Naive thymus-derived CD8-positive, alpha-beta T cell (primary cell): ENCODE results near the gene TRMT112. TPM values are rescaled to one million over a fixed set of nuclear protein-coding genes. Genes with fewer than 3 reads are reported as not detected.
"Not testable (repeated sequence)": the region's sequence is repeated elsewhere in the genome, so short reads cannot be mapped to it uniquely, and the experiment has no call there.

ENCODE experiments used
- ATAC-seq, 2 donors: fragments of 150-1000 bp; cut with Tn5 transposase in 1 of 2; sonication (Bioruptor Pico), chemical (Tn5 transposase) in 1 of 2; 1 replicate in 1 of 2; 2 replicates in 1 of 2; pipeline ENCODE4 v1.10.0; 2021; ENCODE audit warnings: mild to moderate bottlenecking in 2 of 2, moderate library complexity in 2 of 2
- POLR2A ChIA-PET: fragments of 350-600 bp; sonication (Branson Sonifier 250); formaldehyde crosslinking; loops from one replicate; lab custom pipeline; 2021; ENCODE audit warnings: antibody characterized with exemption; lab: Charles Lee
- DNase-seq, 10 donors: peaks; one replicate each; pipeline versions ENCODE4 v3.0.0 to v3.0.0-alpha.2; 2020 to 2022
- H3K27ac Mint-ChIP-seq, 10 donors: one replicate each; pipeline ENCODE4 v1.8.0; 2020 to 2022; ENCODE audit warnings: mild to moderate bottlenecking in 10 of 10, mixed read lengths in 10 of 10, moderate library complexity in 4 of 10, inconsistent platforms in 1 of 10
- H3K27me3 Mint-ChIP-seq, 5 donors: one replicate each; pipeline ENCODE4 v1.8.0; 2021 to 2022; ENCODE audit warnings: mixed read lengths in 5 of 5
- H3K36me3 Mint-ChIP-seq, 3 donors: one replicate each; pipeline ENCODE4 v1.8.0; 2020 to 2022; ENCODE audit warnings: mixed read lengths in 3 of 3, mild to moderate bottlenecking in 2 of 3, inconsistent platforms in 1 of 3
- H3K4me1 Mint-ChIP-seq, 4 donors: one replicate each; pipeline ENCODE4 v1.8.0; 2021 to 2022; ENCODE audit warnings: mixed read lengths in 4 of 4
- H3K4me3 Mint-ChIP-seq, 10 donors: one replicate each; pipeline ENCODE4 v1.8.0; 2020 to 2022; ENCODE audit warnings: mild to moderate bottlenecking in 10 of 10, mixed read lengths in 10 of 10, moderate library complexity in 6 of 10, inconsistent platforms in 1 of 10
- H3K9me3 Mint-ChIP-seq, 9 donors: one replicate each; pipeline ENCODE4 v1.8.0; 2020 to 2022; ENCODE audit warnings: mixed read lengths in 9 of 9, mild to moderate bottlenecking in 3 of 9, inconsistent platforms in 1 of 9, moderate library complexity in 1 of 9
- polyA plus RNA-seq, 3 donors: library from polyadenylated mRNA; unstranded; fragments of 300-500 nt; fragmentation: Illumina TruSeq; gene quantifications; one replicate each; pipeline ENCODE4 v1.2.3, GENCODE V29; 2021
- total RNA-seq, 8 experiments: library from RNA in 2 of 8; stranded (reverse) in 2 of 8; gene quantifications; one replicate each; pipeline ENCODE4 v1.2.3 and lab custom pipeline; 2021 to 2026

Gene TRMT112
- total and polyA plus RNA-seq, 5 experiments from 2014 or later, result 159 to 524 (median 509) TPM

DNA sequence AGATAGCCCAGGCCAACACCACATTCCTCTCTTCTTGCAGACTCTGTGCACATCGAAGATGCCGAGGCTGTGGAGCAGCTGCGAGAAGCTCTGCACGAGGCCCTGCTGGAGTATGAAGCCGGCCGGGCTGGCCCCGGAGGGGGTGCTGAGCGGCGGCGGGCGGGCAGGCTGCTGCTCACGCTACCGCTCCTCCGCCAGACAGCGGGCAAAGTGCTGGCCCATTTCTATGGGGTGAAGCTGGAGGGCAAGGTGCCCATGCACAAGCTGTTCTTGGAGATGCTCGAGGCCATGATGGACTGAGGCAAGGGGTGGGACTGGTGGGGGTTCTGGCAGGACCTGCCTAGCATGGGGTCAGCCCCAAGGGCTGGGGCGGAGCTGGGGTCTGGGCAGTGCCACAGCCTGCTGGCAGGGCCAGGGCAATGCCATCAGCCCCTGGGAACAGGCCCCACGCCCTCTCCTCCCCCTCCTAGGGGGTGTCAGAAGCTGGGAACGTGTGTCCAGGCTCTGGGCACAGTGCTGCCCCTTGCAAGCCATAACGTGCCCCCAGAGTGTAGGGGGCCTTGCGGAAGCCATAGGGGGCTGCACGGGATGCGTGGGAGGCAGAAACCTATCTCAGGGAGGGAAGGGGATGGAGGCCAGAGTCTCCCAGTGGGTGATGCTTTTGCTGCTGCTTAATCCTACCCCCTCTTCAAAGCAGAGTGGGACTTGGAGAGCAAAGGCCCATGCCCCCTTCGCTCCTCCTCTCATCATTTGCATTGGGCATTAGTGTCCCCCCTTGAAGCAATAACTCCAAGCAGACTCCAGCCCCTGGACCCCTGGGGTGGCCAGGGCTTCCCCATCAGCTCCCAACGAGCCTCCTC, 1.5 kb downstream of the TRMT112 start:
- H3K9me3 Mint-ChIP-seq, result not testable (repeated sequence)
- Mint-ChIP-seq H3K27ac (peak overlapping the region in 9 of 10 donors; percentile 97 to 100 (median 99)), H3K36me3 (peaks cover 0 to 27% (median 3%) of the 10 kb centered on the region in 3 donors)

DNA sequence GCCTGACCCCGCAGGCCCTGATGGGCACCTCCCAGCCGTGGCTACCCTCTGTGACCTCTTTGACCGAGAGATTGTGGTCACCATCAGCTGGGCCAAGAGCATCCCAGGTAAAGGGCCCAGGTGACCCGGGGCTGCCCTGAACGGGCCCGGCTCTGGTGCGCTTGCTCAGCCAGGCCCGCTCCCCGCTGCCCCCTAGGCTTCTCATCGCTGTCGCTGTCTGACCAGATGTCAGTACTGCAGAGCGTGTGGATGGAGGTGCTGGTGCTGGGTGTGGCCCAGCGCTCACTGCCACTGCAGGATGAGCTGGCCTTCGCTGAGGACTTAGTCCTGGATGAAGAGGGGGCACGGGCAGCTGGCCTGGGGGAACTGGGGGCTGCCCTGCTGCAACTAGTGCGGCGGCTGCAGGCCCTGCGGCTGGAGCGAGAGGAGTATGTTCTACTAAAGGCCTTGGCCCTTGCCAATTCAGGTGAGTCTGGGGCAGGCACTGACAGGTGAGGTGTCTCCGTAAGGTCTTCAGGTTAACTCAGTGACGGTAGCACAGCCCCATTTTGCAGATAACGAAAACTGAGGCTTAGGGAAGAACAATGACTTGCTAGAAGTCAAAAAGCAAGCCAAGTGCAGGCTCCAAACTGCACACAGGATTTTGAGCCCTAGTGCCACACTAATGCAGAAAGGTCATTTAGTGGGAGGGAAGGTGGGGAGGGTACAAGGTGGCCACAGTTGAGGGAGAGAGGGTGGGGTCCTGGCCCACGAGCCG, 2.4 kb downstream of the TRMT112 start:
- peak overlapping the region in 5 of 10 donors; percentile 36 to 82 (median 67) for H3K27ac Mint-ChIP-seq
- no peaks in the 10 kb centered on the region for H3K27me3 Mint-ChIP-seq
- peaks cover 23 to 53% (median 44%) of the 10 kb centered on the region in 4 donors for H3K4me1 Mint-ChIP-seq
- POLR2A ChIA-PET, result interaction anchor here (3.7 kb wide), 1 partner anchor 44 kb away, joined by 53 read pairs; no protein-coding TSS in a partner anchor
- ATAC-seq (no peak), DNase-seq (no peak)
- H3K4me3 Mint-ChIP-seq, result peak overlapping the region in 5 of 10 donors; percentile 6 to 67 (median 57)
- H3K9me3 Mint-ChIP-seq, result no peaks in the 10 kb centered on the region
- H3K36me3 Mint-ChIP-seq, result peaks cover 0 to 20% (median 0%) of the 10 kb centered on the region in 3 donors

More for the DNA sequence above, 1.5 kb downstream of the TRMT112 start:
- DNase-seq, ATAC-seq, H3K27me3 Mint-ChIP-seq: not testable (repeated sequence)
- Mint-ChIP-seq H3K4me1 (peaks cover 26 to 55% (median 49%) of the 10 kb centered on the region in 4 donors), H3K4me3 (peak overlapping the region; percentile 90 to 97 (median 94))
- POLR2A ChIA-PET, result interaction anchor here (1.4 to 3.8 kb wide), 9 partner anchors 10 to 1669 kb away, joined by 3 to 73 read pairs (median 24); partner anchors contain the start of genes CCDC88B, ESRRA, FKBP2 and GANAB

DNA sequence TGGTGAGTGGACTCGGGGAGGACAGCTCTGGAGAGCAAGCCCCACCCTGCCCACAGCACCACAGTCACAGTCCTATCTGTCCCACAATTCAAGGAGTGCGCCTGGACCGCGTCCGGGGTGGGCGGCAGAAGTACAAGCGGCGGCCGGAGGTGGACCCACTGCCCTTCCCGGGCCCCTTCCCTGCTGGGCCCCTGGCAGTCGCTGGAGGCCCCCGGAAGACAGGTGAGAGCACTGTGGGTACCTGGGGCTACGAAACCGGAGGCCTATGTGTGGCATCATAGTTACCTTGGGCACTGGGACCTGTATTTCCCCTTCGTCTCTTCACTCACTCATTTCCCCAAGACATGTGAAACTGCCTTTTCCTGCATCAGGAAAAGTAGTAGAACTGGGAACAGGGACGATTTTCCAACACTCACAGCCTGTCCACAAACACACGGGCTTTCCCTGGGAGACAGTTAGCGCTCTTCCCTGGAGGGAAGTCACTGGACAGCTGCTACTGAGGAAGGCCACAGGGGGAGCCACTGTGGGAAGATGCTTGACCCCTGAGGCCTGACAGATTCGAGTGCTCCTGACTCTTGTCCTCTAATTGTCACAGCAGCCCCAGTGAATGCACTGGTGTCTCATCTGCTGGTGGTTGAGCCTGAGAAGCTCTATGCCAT, 3.1 kb downstream of the TRMT112 start:
- Mint-ChIP-seq H3K9me3 (no peaks in the 10 kb centered on the region), H3K27ac (no peak overlapping the region), H3K27me3 (no peaks in the 10 kb centered on the region), H3K36me3 (peaks cover 0 to 18% (median 0%) of the 10 kb centered on the region in 3 donors), H3K4me3 (no peak overlapping the region), H3K4me1 (peaks cover 22 to 47% (median 39%) of the 10 kb centered on the region in 4 donors)
- no peak for ATAC-seq
- DNase-seq, result no peak
- POLR2A ChIA-PET, result no interaction called here

DNA sequence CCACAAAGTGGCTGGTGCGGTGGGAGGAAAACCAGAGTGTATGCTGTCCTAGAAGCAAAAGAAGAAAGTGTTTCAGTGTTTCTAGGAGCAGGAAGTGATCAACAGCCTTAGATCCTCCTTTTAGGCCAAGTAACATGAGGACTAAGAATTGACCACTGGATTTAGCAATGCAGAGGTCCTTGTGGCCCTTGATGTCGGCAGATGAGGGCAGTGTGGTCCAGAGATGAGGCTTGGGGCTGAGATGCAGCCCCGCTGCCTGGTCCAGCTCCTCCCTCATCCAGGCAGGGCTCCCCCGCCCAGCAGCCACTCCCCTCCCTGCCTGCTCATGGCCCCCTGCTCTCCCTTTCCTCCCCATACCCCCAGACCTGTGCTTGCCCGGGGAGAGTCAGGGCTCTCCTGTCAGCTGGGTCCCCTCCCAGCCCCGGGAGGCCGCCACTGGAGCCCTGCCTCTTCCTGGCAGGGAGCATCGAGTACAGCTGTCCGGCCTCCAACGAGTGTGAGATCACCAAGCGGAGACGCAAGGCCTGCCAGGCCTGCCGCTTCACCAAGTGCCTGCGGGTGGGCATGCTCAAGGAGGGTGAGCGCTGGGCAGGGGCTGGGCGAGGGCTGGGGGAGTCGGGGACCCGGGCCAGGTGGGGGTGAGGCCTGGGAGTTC, 3.7 kb downstream of the TRMT112 start:
- POLR2A ChIA-PET, result no interaction called here
- Mint-ChIP-seq H3K36me3 (peaks cover 0 to 21% (median 0%) of the 10 kb centered on the region in 3 donors), H3K4me3 (no peak overlapping the region), H3K4me1 (peaks cover 18 to 42% (median 33%) of the 10 kb centered on the region in 4 donors), H3K9me3 (no peaks in the 10 kb centered on the region), H3K27ac (peak overlapping the region in 5 of 10 donors; percentile 20 to 88 (median 82)), H3K27me3 (no peaks in the 10 kb centered on the region)
- ATAC-seq, result no peak
- no peak for DNase-seq

DNA sequence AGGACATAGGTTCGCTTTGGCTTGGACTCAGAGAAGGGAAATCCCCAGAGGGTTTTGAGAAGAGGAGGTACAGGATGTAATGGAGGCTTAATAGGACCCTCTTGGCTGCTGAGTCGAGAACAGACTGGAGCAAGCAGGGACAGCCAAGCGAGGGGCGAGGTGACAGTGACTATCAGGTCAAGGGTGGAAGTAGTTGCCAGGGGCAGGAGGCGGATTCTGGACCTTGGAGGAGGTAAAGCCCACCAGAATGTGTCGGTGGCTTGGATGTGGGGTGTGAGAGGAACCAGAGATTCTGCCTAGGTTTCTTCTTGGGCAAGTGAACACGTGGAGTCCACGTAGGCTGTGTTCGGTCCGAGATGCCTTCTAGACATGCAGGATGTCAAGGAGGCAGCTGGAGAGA, 4.4 kb downstream of the TRMT112 start:
- POLR2A ChIA-PET, result no interaction called here
- Mint-ChIP-seq H3K4me1 (peaks cover 16 to 39% (median 30%) of the 10 kb centered on the region in 4 donors), H3K27ac (peak overlapping the region in 8 of 10 donors; percentile 51 to 88 (median 81)), H3K27me3 (no peaks in the 10 kb centered on the region), H3K4me3 (peak overlapping the region in 2 of 10 donors; percentile 14 to 34), H3K9me3 (no peaks in the 10 kb centered on the region), H3K36me3 (peaks cover 0 to 21% (median 0%) of the 10 kb centered on the region in 3 donors)
- DNase-seq, result no peak
- no peak for ATAC-seq

DNA sequence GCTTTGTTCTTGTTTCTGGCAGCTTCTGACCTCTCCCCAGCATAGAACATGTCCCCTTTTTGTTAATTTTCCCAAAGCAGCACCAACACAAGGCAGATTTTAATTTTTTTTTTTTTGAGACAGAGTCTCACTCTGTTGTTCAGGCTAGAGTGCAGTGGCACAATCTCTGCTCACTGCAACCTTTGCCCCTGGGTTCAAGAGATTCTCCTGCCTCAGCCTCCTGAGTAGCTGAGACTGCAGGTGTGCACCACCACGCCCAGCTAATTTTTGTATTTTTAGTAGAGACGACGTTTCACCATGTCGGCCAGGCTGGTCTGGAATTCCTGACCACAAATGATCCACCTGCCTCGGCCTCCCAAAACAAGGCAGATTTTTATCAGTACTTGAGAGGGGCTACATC, 9.6 kb downstream of the TRMT112 start:
- POLR2A ChIA-PET, result interaction anchor here (0.7 to 7.5 kb wide), 4 partner anchors 9 to 121 kb away, joined by 4 to 113 read pairs (median 33); partner anchors contain the start of genes FERMT3, PRDX5 and TRMT112
- not testable (repeated sequence) for DNase-seq

DNA sequence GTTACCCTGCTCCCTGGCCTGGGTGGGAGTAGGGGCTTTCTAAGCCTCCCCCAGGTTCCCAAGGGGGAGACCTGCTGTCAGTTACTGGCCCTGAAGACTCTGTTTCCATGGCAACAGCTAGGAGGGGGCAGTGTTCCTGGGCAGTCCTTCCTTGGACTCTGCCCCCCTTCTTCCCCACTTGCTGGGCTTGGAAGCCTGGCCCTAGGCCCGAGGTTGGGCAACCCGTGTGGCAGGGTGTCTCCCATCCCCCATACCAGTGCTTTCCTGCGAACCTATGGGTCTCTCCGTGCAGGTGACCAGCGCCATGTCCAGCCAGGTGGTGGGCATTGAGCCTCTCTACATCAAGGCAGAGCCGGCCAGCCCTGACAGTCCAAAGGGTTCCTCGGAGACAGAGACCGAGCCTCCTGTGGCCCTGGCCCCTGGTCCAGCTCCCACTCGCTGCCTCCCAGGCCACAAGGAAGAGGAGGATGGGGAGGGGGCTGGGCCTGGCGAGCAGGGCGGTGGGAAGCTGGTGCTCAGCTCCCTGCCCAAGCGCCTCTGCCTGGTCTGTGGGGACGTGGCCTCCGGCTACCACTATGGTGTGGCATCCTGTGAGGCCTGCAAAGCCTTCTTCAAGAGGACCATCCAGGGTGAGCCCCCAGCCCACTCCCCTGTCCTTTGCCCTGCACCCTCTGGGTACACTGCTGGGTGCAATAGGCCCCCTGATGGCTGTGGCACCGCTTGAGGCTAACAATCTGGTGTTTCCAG, 10.3 kb downstream of the TRMT112 start:
- H3K9me3 Mint-ChIP-seq, result no peaks in the 10 kb centered on the region
- H3K4me1 Mint-ChIP-seq, result peaks cover 19 to 37% (median 34%) of the 10 kb centered on the region in 4 donors
- DNase-seq (no peak), ATAC-seq (no peak)
- H3K27ac Mint-ChIP-seq, result peak overlapping the region in 8 of 10 donors; percentile 27 to 97 (median 85)
- POLR2A ChIA-PET, result interaction anchor here (1.3 to 7.5 kb wide), 4 partner anchors 10 to 101 kb away, joined by 3 to 113 read pairs (median 34); partner anchors contain the start of genes FERMT3, PRDX5 and TRMT112
- peaks cover 0 to 15% (median 0%) of the 10 kb centered on the region in 3 donors for H3K36me3 Mint-ChIP-seq
- peaks cover 0 to 2% (median under 1%) of the 10 kb centered on the region in 5 donors for H3K27me3 Mint-ChIP-seq
- H3K4me3 Mint-ChIP-seq, result peak overlapping the region; percentile 88 to 99 (median 96)

More for the DNA sequence above, 9.6 kb downstream of the TRMT112 start:
- not testable (repeated sequence) for H3K27me3 Mint-ChIP-seq, ATAC-seq, H3K9me3 Mint-ChIP-seq
- Mint-ChIP-seq H3K4me1 (peaks cover 22 to 43% (median 40%) of the 10 kb centered on the region in 4 donors), H3K27ac (peak overlapping the region in 8 of 10 donors; percentile 12 to 79 (median 44)), H3K36me3 (peaks cover 0 to 19% (median 0%) of the 10 kb centered on the region in 3 donors), H3K4me3 (peak overlapping the region in 8 of 10 donors; percentile 26 to 97 (median 52))

DNA sequence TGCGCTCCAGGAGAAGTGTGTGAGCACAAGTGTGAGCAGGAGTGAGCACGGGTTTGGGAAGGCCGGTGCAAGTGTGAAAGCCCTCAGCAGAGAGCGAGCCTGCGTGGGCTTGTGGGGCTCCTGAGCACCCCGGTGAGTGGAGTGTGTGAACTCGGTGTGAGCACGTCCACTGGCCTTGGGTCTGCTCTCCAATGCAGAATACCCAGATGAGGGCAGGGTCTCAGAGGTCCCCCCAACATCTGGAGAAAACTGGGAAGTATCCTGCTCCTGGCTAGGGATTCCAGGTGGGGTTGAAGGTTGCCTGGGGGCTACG, 10.8 kb downstream of the TRMT112 start:
- peaks cover 0 to 15% (median 0%) of the 10 kb centered on the region in 3 donors for H3K36me3 Mint-ChIP-seq
- peaks cover 0 to 5% (median 4%) of the 10 kb centered on the region in 5 donors for H3K27me3 Mint-ChIP-seq
- H3K27ac Mint-ChIP-seq, result peak overlapping the region; percentile 86 to 97 (median 94)
- DNase-seq (no peak), ATAC-seq (no peak)
- H3K4me3 Mint-ChIP-seq, result peak overlapping the region; percentile 88 to 99 (median 96)
- H3K9me3 Mint-ChIP-seq, result no peaks in the 10 kb centered on the region
- POLR2A ChIA-PET, result interaction anchor here (1.3 to 7.5 kb wide), 4 partner anchors 11 to 100 kb away, joined by 3 to 113 read pairs (median 34); partner anchors contain the start of genes FERMT3, PRDX5 and TRMT112
- H3K4me1 Mint-ChIP-seq, result peaks cover 19 to 41% (median 35%) of the 10 kb centered on the region in 4 donors

DNA sequence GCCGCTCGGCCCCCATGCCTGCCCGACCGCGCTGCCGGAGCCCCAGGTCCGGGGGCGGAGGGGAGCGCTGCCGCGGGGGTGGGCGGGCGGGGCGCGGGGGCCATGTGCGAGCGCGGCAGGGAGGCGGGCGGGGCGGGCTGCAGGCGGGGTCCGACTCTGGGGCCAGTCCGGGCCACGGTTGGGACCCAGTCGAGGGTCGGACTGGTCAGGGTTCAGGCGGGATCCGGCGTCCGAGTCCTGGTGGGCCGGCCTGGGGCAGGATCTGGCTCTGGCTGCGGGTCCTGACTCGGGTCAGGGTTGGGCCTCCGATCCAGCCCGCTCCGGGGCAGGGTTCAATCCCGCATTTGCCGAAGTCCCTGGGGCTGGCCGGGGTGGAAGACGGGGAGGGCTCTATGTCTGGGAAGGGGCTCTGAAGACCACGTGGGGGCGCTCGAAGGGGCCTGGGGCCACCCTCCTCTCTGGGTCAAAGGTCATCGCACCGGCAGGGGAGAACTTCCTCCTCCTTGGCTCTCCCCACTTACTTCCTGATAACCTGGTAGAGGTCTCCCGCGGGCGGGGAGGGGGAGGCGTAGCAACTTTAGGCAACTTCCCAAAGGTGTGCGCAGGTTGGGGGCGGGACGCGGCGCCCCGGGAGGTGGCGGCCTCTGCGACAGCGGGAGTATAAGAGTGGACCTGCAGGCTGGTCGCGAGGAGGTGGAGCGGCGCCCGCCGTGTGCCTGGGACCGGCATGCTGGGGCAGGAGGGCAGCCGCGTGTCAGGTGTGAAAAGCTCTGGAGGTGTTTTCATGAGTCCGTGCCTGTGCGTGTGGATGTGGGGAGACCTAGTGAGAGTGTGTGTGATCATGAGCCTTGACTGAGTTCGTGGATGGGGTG, 11.4 kb downstream of the TRMT112 start:
- Mint-ChIP-seq H3K9me3 (no peaks in the 10 kb centered on the region), H3K4me1 (peaks cover 18 to 40% (median 34%) of the 10 kb centered on the region in 4 donors), H3K36me3 (peaks cover 0 to 13% (median 0%) of the 10 kb centered on the region in 3 donors), H3K27ac (peak overlapping the region; percentile 86 to 97 (median 94)), H3K4me3 (peak overlapping the region; percentile 88 to 99 (median 96)), H3K27me3 (peaks cover 1 to 7% (median 5%) of the 10 kb centered on the region in 5 donors)
- ATAC-seq, result peak; percentile 20 to 26
- DNase-seq, result peak; percentile 53 to 85 (median 60)
- POLR2A ChIA-PET, result interaction anchor here (1.0 to 7.5 kb wide), 11 partner anchors 11 to 120 kb away, joined by 3 to 113 read pairs (median 7); partner anchors contain the start of genes BAD, FERMT3, GPR137 and PPP1R14B
